Stimulated activated CD4-positive, alpha-beta T cell treated with anti-CD3 and anti-CD28 coated beads, Interleukin-1b, Interleukin-23, amount 100 ng/mL, for 24 hours (primary cell): ENCODE results near the gene FKBP4.
"Not testable (repeated sequence)": the region's sequence is repeated elsewhere in the genome, so short reads cannot be mapped to it uniquely, and the experiment has no call there.

Source experiments
- DNase-seq, 4 experiments: peaks; one replicate each; pipeline ENCODE4 v3.0.0-alpha.2; 2020; ENCODE audit warnings: low read depth in 4 of 4, low spot score in 1 of 4

The FKBP4 gene, protein sequence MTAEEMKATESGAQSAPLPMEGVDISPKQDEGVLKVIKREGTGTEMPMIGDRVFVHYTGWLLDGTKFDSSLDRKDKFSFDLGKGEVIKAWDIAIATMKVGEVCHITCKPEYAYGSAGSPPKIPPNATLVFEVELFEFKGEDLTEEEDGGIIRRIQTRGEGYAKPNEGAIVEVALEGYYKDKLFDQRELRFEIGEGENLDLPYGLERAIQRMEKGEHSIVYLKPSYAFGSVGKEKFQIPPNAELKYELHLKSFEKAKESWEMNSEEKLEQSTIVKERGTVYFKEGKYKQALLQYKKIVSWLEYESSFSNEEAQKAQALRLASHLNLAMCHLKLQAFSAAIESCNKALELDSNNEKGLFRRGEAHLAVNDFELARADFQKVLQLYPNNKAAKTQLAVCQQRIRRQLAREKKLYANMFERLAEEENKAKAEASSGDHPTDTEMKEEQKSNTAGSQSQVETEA

DNA sequence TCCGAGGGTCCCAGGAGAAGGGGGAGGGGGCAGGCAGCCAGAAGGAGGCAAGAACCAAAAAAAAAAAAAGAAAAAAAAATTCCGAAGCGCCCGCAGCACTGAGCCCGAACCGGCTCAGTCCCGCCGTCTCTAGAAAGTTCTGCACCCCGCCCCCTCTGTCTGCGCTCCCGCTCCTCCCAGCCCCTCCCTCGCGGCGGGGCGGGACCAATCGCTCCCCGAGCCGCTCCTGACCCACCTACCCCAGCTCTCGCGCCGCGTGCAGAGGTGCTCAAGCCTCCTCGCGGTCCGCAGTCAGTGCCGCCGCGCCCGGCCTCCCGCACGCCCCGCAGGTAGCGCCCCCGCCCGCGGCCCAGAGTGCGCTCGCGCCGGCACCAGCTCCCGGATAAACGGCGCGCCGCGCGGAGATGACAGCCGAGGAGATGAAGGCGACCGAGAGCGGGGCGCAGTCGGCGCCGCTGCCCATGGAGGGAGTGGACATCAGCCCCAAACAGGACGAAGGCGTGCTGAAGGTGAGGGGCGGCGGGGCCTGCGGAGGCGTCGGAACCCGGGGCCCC, at the start of gene FKBP4:
FKBP4 (plus strand) TSS at position 235 of the 554 bp plus-strand sequence; CDS start at position 405, 170 bp downstream.
- peak; percentile 73 to 88 (median 78) for DNase-seq

DNA sequence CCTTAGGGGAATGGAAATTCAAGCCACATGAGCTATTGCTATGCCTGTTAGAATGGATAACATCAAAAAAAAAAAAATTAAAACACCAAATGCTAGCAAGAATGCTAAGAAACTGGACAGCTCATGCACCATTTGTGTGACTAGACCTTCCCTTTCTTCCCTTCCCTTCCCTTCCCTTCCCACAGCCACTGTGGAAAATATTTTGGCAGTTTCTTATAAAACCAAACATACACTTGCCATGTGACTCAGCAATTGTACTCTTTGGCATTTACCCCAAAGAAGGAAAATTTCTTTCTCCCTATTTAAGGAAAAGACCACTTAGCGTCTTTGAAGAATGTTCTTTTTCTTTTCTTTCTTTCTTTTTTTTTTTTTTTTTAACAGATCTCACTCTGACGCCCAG, 49.1 kb upstream of the FKBP4 start:
- no peak for DNase-seq

DNA sequence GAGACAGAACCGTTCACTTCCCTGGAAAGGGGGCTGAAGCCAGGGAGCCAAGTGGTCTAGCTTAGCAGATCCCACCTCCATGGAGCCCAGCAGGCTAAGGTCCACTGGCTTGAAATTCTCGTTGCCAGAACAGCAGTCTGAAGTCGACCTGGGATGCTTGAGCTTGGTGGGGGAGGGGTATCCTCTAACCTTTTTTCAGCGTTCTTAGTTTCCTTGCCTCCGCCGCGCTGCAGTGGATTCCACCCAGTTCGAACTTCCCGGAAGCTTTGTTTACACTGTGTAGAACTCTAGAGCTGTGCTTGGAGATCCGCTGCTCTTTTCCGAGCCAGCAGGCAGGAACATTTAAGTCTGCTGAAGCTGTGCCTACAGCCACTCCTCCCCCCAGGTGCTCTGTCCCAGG, 45.2 kb upstream of the FKBP4 start:
- no peak for DNase-seq

DNA sequence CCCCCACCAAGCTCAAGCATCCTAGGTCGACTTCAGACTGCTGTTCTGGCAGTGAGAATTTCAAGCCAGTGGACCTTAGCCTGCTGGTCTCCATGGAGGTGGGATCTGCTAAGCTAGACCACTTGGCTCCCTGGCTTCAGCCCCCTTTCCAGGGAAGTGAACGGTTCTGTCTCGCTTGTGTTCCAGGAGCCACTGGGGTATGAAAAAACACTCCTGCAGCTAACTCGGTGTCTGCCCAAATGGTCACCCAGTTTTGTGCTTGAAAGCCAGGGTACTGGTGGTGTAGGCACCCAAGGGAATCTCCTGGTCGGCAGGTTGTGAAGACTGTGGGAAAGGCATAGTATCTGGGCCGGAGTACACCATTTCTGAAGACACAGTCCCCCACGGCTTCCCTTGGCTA, 44.6 kb upstream of the FKBP4 start:
- no peak for DNase-seq

DNA sequence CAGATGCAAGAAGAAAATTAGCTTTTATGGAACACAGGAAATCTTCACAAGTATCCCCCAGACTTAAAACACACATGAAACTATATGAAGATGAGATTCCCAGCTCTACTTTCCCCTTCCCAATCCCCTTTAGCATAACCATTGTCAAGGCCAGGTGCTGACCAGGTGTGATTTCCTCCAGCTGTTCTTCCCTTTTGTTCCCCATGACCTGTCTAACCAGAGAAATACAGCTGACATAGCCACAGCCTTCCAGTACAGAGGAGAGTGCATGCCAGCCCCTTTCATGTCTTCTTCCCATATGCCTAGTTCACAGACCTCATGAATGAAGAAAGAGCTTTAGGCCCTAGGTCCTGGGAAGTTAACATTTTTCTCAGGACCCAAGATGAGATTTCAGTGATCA, 43.5 kb upstream of the FKBP4 start:
- DNase-seq, result no peak

DNA sequence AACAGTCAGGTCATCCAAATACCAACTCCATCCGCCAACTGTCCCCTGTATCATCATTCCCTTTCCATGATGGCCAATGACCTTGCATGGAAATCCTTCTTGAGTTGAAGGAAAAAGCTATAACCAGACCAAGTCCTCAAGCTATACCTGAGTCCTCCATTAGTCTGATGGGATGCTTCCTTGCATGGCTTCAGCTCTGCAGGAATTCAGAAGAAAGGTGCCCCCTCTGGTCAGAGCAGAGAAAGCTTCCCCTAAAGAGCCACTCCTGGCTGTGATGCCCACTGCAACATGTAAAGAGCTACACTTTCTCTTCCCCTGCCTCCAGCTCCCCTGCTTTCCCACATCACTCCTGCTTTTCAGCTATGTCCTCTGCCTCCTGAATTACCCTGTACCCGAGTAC, 43.1 kb upstream of the FKBP4 start:
- no peak for DNase-seq

DNA sequence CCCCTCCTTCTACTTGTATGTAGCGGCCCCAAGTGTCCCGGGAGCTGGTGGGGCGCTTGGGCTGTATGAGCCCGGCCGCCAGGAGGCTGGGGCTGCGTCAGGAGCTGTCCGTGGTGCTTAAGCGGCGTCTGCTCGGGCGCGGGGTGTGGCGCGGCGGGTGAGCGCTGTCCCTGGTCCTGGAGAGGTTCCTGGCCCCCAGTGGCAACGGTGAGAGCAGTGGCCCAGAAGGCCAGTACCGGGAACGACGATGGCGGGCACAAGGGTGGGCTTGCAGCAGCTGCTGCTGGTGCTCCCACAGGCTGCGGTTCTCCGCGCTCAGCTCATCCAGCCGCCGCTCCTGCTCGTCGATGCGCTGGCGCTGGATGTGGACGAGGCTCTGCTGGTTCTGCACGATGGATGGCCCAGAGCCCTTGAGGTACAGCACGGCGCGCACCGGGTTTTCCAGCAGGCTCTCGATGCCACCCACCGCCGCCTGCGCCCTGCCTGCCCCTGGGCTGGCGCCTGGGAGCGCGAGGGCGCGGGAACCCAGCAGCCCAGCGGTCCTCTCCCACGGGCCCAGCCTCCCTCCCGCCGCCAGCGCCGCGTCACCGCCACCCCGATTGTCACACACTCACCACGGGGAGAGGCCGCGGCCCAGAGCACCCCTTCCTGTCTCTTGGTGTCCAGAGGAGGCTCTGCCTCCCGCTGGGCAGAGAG, 41.9 kb upstream of the FKBP4 start:
- peak; percentile 42 to 67 (median 52) for DNase-seq

DNA sequence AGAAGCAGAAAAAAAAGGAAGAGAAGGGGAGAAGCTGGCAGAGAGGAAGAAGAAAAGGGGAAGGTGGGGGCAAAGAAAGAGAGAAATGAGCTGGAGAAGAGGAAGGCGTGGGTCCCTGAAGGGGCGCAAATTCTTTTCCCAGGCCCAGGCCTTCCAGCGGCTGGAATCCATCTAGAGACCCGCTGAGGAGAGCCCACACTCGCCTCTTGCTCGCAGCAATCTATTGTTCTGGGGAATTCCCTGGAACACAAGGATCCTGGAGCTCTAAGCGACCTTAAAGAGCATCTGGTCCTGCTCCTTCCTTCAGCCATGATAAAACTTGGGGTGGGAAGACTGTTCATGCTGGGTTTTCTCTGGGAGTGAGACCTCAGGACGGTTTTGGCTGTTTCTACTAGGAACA, 41.2 kb upstream of the FKBP4 start:
- DNase-seq, result no peak

DNA sequence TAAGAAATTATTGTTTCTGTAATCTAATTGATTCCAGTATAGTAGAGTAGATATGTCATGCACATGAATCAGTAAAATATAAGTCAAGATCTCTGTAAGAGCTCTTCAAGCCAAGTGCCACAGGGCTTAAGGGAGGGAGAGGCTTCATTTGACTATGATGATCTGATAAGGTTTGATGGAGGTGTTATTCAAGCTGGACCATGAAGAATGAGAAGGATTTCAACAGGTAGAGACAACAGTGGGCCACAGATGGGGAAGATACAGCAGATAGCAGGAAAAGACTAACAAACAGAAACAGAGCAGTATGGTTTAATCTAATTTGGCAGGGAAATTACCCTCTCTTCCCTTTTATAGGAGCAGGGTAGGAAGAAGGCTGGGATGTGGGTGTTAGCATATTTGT, 40.6 kb upstream of the FKBP4 start:
- DNase-seq, result no peak

DNA sequence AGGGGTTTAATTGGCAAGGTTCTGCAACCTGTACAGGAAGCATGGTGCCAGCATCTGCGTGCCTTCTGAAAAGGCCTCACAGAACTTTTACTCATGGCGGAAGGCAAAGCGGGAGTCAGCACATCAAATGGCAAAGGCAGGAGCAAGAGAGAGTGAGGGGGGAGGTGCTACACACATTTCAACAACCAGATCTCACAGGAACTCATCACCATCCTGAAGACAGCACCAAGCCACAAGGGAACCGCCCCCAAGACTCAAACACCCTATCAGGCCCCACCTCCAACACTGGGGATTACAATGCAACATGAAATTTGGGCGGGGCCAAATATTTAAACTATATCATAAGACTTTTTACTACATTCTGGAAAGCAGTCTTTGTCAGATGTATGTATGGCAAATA, 38.0 kb upstream of the FKBP4 start:
- DNase-seq, result no peak

DNA sequence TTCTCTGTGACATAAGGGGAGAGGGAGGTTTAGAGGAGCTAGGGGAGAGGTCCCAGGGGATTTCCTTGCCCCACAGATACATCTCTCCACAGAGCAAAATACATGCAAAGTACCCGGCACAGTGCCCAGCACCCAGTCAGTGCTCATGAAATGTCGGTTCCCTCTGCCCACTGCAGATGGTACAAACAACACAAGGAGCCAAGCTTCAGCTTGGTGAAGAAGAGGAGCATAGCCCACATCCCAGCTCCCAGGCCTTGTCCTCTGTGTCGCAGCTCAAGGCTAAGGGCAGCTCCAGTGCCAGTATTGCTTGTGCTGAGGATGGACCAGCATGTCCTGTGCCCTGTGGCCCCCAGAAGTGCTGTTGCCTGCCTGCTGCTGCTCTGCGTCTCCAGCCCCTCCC, 35.0 kb upstream of the FKBP4 start:
- no peak for DNase-seq

DNA sequence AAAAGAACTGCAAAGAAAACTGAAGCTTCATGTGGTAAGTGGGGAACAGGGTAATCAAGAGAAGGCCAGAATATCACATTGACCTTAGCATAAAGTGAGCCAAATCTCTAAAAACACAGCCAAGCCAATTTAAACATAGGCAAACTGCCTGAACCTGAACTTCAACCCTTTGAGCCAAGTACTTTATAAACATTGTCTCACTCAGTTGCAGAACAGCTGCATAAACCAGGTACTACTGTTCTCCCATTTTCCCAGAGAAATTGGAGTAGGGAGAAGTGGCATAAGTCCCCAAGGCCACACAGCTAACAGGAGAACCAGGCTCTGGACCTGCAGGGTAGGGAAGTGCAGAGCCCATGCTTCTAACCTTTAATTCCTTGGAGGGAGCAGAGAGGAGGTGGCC, 30.4 kb upstream of the FKBP4 start:
- DNase-seq, result no peak

DNA sequence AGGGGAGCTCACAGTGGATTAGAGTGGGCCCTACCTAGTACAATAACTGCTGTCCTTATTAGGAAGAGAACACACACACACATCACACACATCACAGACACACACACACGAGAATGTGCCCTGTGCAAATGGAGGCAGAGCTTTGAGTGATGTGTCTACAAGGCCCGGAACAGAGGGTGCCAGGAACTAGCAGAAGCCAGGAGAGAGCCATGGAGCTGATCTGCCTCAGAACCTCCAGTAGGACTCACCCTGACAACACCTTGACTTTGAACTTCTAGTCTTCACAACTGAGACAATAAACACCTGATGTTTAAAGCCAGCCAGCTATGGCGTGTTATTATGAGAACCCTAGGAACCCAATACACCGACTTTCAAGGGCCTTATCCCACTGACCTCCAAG, 29.7 kb upstream of the FKBP4 start:
- DNase-seq, result no peak

DNA sequence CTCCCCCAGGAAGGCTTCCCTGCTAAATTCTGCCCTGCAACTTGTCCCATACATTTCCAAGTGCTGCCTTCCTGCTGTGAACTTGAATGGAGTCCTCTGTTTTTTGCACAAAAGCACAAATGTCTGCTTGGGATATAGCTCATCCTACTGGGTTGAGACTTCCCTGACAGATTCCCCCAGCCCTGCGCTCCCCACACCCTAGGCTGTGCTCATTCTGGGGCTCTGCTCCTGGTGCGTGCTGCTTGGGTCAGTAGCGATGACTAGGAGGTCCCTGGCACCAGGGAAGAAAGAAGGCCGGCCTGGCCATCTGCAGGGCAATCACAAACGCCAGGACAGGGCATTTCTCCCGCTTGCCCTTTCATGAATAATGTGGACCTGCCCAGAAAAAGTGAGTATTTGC, 29.2 kb upstream of the FKBP4 start:
- DNase-seq, result no peak

DNA sequence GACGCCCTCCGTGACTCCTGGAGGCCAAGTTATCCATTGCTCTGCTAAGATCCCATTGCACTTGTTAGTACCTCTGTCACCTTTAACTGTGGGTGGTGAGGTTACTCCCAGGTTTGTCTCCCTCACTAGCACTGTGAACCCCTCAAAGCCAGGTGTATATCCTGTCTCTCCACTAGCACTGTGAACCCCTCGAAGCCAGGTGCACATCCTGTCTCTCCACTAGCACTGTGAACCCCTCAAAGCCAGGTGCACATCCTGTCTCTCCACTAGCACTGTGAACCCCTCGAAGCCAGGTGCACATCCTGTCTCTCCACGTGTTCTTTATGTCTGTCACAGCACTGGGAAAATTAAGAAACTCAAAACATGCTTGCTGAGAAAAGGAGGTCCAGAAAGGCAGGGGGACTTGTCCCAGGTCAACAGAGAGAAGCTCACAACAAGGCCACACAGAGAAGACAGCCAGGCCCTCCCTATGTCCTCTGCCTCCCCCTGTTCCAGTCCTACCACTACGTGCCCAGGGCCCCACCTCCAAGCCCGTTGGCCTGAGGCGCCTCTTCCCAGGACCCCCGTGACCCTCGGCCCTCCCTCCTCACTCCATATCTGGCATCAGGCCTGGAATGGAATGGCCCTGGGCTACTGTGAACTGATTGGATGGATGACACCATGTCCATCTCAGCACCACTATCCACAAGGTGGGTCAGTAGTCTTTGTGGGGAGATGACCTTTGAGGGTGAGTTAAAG, 26.4 kb upstream of the FKBP4 start:
- no peak for DNase-seq

DNA sequence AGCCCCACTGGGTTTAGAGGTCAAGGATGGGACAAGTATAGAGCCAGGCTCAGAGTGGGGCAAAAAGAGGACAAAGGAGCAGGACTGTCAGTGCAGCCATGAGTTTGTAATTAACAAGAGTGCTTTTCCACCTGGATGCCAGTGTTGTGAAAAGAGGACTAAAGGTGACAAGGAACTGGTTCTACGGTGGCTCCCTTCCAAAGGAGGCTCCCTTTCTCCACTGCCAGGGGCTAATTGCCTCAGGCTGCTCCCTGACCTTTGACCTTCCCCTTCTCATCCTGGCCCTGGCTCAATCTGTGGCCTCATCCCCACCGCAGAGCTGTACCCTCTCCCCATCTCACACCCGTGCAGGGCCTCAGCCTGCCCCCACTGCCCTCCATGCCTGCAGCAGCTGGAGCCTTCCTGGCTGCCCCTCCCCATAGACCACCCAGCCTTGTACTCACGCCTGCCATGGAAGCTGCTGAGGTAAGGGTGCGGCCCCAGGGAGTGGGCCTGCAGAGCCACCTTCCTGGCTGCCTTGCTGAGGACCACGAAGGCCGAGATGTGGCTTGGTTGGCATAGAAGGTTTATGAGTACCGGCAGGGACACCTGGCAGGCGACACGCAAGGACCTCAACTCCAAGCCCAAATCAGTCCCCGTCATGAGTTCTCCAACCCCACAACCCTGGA, 24.8 kb upstream of the FKBP4 start:
- DNase-seq, result no peak

DNA sequence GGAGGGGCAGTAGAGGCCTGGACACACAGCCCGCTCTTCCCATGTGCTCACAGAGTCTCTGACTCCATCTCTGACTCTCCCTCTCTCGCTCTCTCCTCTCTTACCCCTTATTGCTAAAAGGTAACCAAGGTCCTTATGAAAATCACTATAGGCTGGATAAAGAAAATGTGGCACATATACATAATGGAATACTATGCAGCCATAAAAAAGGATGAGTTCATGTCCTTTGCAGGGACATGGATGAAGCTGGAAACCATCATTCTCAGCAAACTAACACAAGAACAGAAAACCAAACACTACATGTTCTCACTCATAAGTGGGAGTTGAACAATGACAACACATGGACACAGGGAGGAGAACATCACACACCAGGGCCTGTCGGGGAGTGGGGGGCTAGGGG, 24.2 kb upstream of the FKBP4 start:
- DNase-seq, result not testable (repeated sequence)

DNA sequence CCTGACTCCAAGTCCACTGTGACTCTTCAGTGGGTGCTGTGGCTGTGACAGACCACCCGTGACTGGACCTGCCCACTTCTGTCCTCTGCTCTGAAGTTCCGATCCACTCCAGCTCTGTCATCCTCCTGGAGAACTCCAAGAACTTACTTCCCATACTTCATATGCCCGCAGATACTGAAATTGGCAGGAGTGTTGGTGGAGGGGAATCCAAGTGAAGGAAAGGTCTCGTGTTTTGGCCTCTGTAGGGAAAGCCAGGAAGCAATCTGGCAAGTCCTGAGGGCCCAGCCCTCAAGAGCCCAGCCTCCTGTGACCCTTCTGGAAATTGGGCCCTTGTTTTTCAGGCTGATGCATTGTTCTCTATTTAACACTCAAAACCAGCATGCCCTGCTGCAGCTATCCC, 22.4 kb upstream of the FKBP4 start:
- no peak for DNase-seq

DNA sequence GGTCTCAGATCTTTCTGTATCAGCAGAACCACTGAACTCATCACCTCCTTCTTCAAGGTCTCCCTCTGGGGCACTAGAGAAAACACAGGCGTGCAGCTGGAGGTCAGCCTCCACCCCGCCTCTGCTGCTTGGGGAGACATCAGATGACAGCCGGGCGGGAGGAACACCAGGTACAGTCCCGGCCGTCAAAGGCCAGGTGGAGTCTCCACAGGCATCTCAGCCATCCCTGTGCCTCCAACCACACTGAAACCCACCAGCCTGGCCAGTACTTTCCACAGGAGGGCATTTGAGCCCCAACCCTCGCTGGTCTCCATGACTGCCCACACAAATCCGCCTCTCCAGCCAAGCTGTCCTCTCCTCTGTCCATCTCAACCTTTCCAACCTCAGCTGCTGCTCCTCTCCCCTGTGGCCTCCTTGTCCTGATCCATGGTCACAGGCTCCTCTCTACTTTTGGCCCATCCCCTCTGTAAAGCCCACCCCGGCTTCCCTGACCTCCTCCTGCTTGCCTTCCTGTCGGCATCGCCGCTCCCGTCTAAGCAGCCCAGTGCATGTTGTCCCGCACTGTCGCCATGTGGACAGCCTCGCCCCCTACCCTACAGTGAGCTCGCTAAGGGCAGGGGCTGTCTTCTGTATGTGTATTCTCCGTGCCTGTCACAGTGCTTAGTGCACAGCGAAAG, 21.4 kb upstream of the FKBP4 start:
- DNase-seq, result no peak

DNA sequence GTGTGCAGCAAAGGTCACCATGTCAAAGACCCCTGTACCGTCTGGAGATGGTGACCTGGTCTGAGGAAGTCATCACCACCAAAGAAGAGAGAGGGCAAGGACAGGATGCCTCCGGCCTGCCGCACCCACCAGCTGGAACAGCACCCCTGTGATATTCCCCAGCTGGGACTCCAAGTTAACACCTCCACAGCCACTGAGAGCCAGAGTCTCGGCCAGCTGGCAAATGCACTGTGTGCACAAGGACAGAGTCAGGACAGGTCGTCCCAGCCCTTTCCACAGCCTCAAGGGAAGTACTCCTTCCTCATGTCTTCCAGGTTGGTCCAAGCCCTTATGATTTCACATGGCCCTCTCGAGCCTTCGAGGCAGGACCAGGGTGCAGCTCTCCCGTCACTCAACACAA, 19.3 kb upstream of the FKBP4 start:
- no peak for DNase-seq
